ENCODE measurements around the gene ZFP62. TPM values are rescaled to one million over a fixed set of nuclear protein-coding genes. Genes with fewer than 3 reads are reported as not detected.
A peak's percentile ranks its signal among the peaks of the same experiment; 100 is the strongest.

ZFP62 gene
- total RNA-seq, 4 donors from 2014 or later, result 17.7 to 22.8 (median 20.5) TPM

GRCh38 chr5:180825768-180826525 is 35.1 kb downstream of the ZFP62 start:
- Histone ChIP-seq H3K27ac (replicated peaks in 1 of 4) (peak overlapping the region in 3 of 4 donors; percentile 10 to 60 (median 47)), H3K4me1 (peaks cover 31 to 48% (median 41%) of the 10 kb centered on the region in 4 donors), H3K36me3 (peaks cover 0 to 7% (median 6%) of the 10 kb centered on the region in 4 donors), H3K9me3 (no peaks in the 10 kb centered on the region), H3K4me3 (no peak overlapping the region), H3K27me3 (no peaks in the 10 kb centered on the region)
- peak; percentile 34 for DNase-seq (ENCODE audit: extremely low spot score)
- TF ChIP-seq EP300 (IDR thresholded peaks at IDR 0.05) (no peak), CTCF (IDR thresholded peaks at IDR 0.05) (no peak), POLR2AphosphoS5 (IDR thresholded peaks at IDR 0.05) (peak; percentile 15 to 20)
- WGBS, result 89% methylated on average over 3 of the region's 3 CpGs
- intact Hi-C loops (cut with DNase I), result no loop called here

GRCh38 chr5:180824630-180825476 is 36.2 kb downstream of the ZFP62 start:
- DNase-seq (ENCODE audit: extremely low spot score), result peak; percentile 53
- 36% methylated on average over 10 of the region's 10 CpGs for WGBS

GRCh38 chr5:180823940-180824629 is 37.0 kb downstream of the ZFP62 start:
- intact Hi-C loops (cut with DNase I), result no loop called here

More at GRCh38 chr5:180824630-180825476, 36.2 kb downstream of the ZFP62 start:
- no peak for TF ChIP-seq EP300 (IDR thresholded peaks at IDR 0.05)
- H3K4me3 ChIP-seq, result no peak overlapping the region
- H3K4me1 ChIP-seq, result peaks cover 32 to 49% (median 42%) of the 10 kb centered on the region in 4 donors
- intact Hi-C loops (cut with DNase I), result no loop called here
- no peaks in the 10 kb centered on the region for H3K27me3 ChIP-seq
- H3K9me3 ChIP-seq, result no peaks in the 10 kb centered on the region
- peaks cover 0 to 4% (median 2%) of the 10 kb centered on the region in 4 donors for H3K36me3 ChIP-seq
- H3K27ac ChIP-seq (replicated peaks in 1 of 4), result peak overlapping the region; percentile 10 to 60 (median 42)

GRCh38 chr5:180823346-180823745 is 37.7 kb downstream of the ZFP62 start:
- DNase-seq (ENCODE audit: extremely low spot score), result peak; percentile 50
- peaks cover 33 to 51% (median 47%) of the 10 kb centered on the region in 4 donors for H3K4me1 ChIP-seq
- H3K27me3 ChIP-seq, result no peaks in the 10 kb centered on the region
- intact Hi-C loops (cut with DNase I), result no loop called here
- no peaks in the 10 kb centered on the region for H3K36me3 ChIP-seq
- no peak overlapping the region for H3K27ac ChIP-seq (replicated peaks in 1 of 4)
- TF ChIP-seq POLR2AphosphoS5 (IDR thresholded peaks at IDR 0.05) (no peak), EP300 (IDR thresholded peaks at IDR 0.05) (no peak), CTCF (IDR thresholded peaks at IDR 0.05) (no peak), POLR2A (IDR thresholded peaks at IDR 0.05; ENCODE audit: low read depth) (no peak)
- no peaks in the 10 kb centered on the region for H3K9me3 ChIP-seq
- H3K4me3 ChIP-seq, result no peak overlapping the region
- WGBS, result 67% methylated on average over 7 of the region's 7 CpGs

More at GRCh38 chr5:180823940-180824629, 37.0 kb downstream of the ZFP62 start:
- Histone ChIP-seq H3K9me3 (no peaks in the 10 kb centered on the region), H3K27ac (replicated peaks in 1 of 4) (peak overlapping the region in 3 of 4 donors; percentile 10 to 47 (median 37)), H3K36me3 (no peaks in the 10 kb centered on the region), H3K27me3 (no peaks in the 10 kb centered on the region), H3K4me3 (no peak overlapping the region), H3K4me1 (peaks cover 26 to 48% (median 40%) of the 10 kb centered on the region in 4 donors)
- 51% methylated on average over 6 of the region's 6 CpGs for WGBS
- no peak for TF ChIP-seq EP300 (IDR thresholded peaks at IDR 0.05)
- no peak for TF ChIP-seq POLR2AphosphoS5 (IDR thresholded peaks at IDR 0.05)
- TF ChIP-seq CTCF (IDR thresholded peaks at IDR 0.05), result no peak
- no peak for TF ChIP-seq POLR2A (IDR thresholded peaks at IDR 0.05; ENCODE audit: low read depth)
- peak; percentile 50 for DNase-seq (ENCODE audit: extremely low spot score)
